Iris pigment epithelial cell (primary cell): ENCODE results near the gene TMOD3.
A peak's percentile ranks its signal among the peaks of the same experiment; 100 is the strongest.
"Not testable (repeated sequence)": the region's sequence is repeated elsewhere in the genome, so short reads cannot be mapped to it uniquely, and the experiment has no call there.

Experiments
- DNase-seq: peaks from one replicate; pipeline ENCODE4 v3.0.0-alpha.2; 2011; ENCODE audit warnings: low read depth

Gene TMOD3

GRCh38 chr15:51864408-51865056 is 35.1 kb downstream of the TMOD3 start:
- DNase-seq = peak; percentile 52

GRCh38 chr15:51865317-51865716 is 35.9 kb downstream of the TMOD3 start:
- DNase-seq = no peak

- DNase-seq = no peak
Measured at GRCh38 chr15:51866161-51866560, 36.7 kb downstream of the TMOD3 start.

GRCh38 chr15:51866751-51867150 is 37.3 kb downstream of the TMOD3 start:
- no peak for DNase-seq

GRCh38 chr15:51869060-51869421 is 39.6 kb downstream of the TMOD3 start:
- DNase-seq = peak; percentile 92

GRCh38 chr15:51870774-51871173 is 41.3 kb downstream of the TMOD3 start:
- no peak for DNase-seq

- peak; percentile 98 for DNase-seq
Measured at GRCh38 chr15:51874751-51875644, 45.5 kb downstream of the TMOD3 start.

GRCh38 chr15:51876169-51876568 is 46.7 kb downstream of the TMOD3 start:
- DNase-seq = no peak

- DNase-seq = peak; percentile 82
Measured at GRCh38 chr15:51878446-51879386, 49.3 kb downstream of the TMOD3 start.

- DNase-seq = peak; percentile 51
Measured at GRCh38 chr15:51879555-51879954, 50.1 kb downstream of the TMOD3 start.

GRCh38 chr15:51883271-51883837 is 53.9 kb downstream of the TMOD3 start:
- DNase-seq = peak; percentile 79

- DNase-seq = no peak
Measured at GRCh38 chr15:51884041-51884440, 54.6 kb downstream of the TMOD3 start.

GRCh38 chr15:51884517-51885236 is 55.2 kb downstream of the TMOD3 start:
- no peak for DNase-seq

- DNase-seq = not testable (repeated sequence)
Measured at GRCh38 chr15:51885758-51886157, 56.3 kb downstream of the TMOD3 start.

GRCh38 chr15:51887887-51888592 is 58.6 kb downstream of the TMOD3 start:
- DNase-seq = peak; percentile 21

- DNase-seq = peak; percentile 24
Measured at GRCh38 chr15:51888593-51889195, 59.2 kb downstream of the TMOD3 start.

GRCh38 chr15:51889486-51889885 is 60.0 kb downstream of the TMOD3 start:
- no peak for DNase-seq

GRCh38 chr15:51904421-51904820 is 75.0 kb downstream of the TMOD3 start:
- DNase-seq = no peak

- no peak for DNase-seq
Measured at GRCh38 chr15:51904931-51905330, 75.5 kb downstream of the TMOD3 start.
